GM18499 (cell line): ENCODE data around the gene IMPDH2.

Source experiments
- ATAC-seq: cut with Tn5 transposase; IDR thresholded peaks from one replicate; pipeline ENCODE4 v1.9.1; 2021; ENCODE audit warnings: moderate number of reproducible peaks; ENCODE audit not compliant: insufficient read depth, unreplicated experiment

Gene IMPDH2

GRCh38 chr3:48984663-48985062, 44.5 kb downstream of the IMPDH2 start:
- ATAC-seq, result no peak

- ATAC-seq, result no peak
These were observed 46.1 kb downstream of the IMPDH2 start for GRCh38 chr3:48983096-48983495.

- no peak for ATAC-seq
These were observed 46.5 kb downstream of the IMPDH2 start for GRCh38 chr3:48982686-48983085.

GRCh38 chr3:48982016-48982415, 47.2 kb downstream of the IMPDH2 start:
- ATAC-seq, result no peak

- no peak for ATAC-seq
These were observed 48.9 kb downstream of the IMPDH2 start for GRCh38 chr3:48980295-48980694.

GRCh38 chr3:48979451-48979850, 49.7 kb downstream of the IMPDH2 start:
- ATAC-seq, result no peak
